K562 (cell line): ENCODE data around the gene OCA2. TPM values are rescaled to one million over a fixed set of nuclear protein-coding genes. Genes with fewer than 3 reads are reported as not detected.

Experiments
- ATAC-seq: fragments of 200-7000 bp; cut with Tn5 transposase; 3 replicates; pipeline ENCODE4 v1.9.1; 2020; ENCODE audit warnings: moderate library complexity
- BruUV-seq: library from RNA; stranded (reverse); fragments of 400-500 nt; replicated peaks from 2 replicates; lab custom pipeline; 2021; lab: Mats Ljungman, UMichigan
- CTCF ChIA-PET: fragments of 300-600 bp; formaldehyde crosslinking; extraction: SDS; loops from one replicate; lab custom pipeline; 2021; ENCODE audit warnings: low intra/inter-chr PET ratio; lab: Yijun Ruan, JAX
- POLR2A ChIA-PET: fragments of 300-600, 350-650 bp; sonication (Branson Sonifier 250); formaldehyde crosslinking; extraction: SDS; loops from one replicate; lab custom pipeline; 2021; ENCODE audit warnings: antibody characterized with exemption, inconsistent platforms; lab: Yijun Ruan, JAX
- DNase-seq, 4 experiments: peaks; one replicate each; pipeline versions ENCODE4 v3.0.0 to v3.0.0-alpha.2; 2011 to 2018; ENCODE audit warnings: low spot score in 3 of 4, mixed read lengths in 3 of 4; ENCODE audit errors: extremely low read depth in 1 of 4
- FAIRE-seq: peaks from 2 replicates; lab custom pipeline; 2011; peaks lifted over from hg19 to GRCh38; lab: Jason Lieb, UNC
- H2AFZ ChIP-seq: 2 replicates; pipeline ENCODE4 v1.6.0; 2011; ENCODE audit warnings: low read depth, low read length, control low read depth, inconsistent platforms
- H3K27ac ChIP-seq: fragments of 200-600 bp; 3 replicates; pipeline ENCODE4 v1.8.0; 2011; ENCODE audit warnings: low read depth, mild to moderate bottlenecking, control low read depth, inconsistent platforms, low read length, moderate library complexity, mixed read lengths; ENCODE audit errors: extremely low read depth
- H3K27me3 ChIP-seq, 2 experiments: fragments of 300-600 bp in 1 of 2; 2 replicates in 1 of 2; 3 replicates in 1 of 2; pipeline versions ENCODE4 v1.6.0 to v1.8.0; 2011; ENCODE audit warnings: inconsistent platforms in 2 of 2, low read length in 2 of 2, mild to moderate bottlenecking in 1 of 2, mixed read lengths in 1 of 2, moderate library complexity in 1 of 2; ENCODE audit not compliant: control insufficient read depth in 2 of 2, insufficient read depth in 2 of 2
- H3K36me3 ChIP-seq: fragments of 300-600 bp; 3 replicates; pipeline ENCODE4 v1.8.0; 2011; ENCODE audit warnings: mild to moderate bottlenecking, low read length, inconsistent platforms; ENCODE audit not compliant: control insufficient read depth, insufficient read depth
- H3K4me1 ChIP-seq, 2 experiments: fragments of 200-600 bp in 1 of 2; replicated peaks in 1 of 2; 2 replicates in 1 of 2; 3 replicates in 1 of 2; pipeline versions ENCODE4 v1.5.1 to v1.8.0; 2011; ENCODE audit warnings: inconsistent platforms in 2 of 2, low read length in 2 of 2, mild to moderate bottlenecking in 1 of 2, mixed read lengths in 1 of 2, moderate library complexity in 1 of 2; ENCODE audit not compliant: control insufficient read depth in 2 of 2, insufficient read depth in 2 of 2
- H3K4me2 ChIP-seq: 2 replicates; pipeline ENCODE4 v1.6.1; 2011; ENCODE audit warnings: low read length, control low read depth, inconsistent platforms, mixed read lengths; ENCODE audit not compliant: insufficient read depth
- H3K4me3 ChIP-seq: fragments of 200-600 bp; sonication (generic), shearing (Covaris generic); 2 replicates; pipeline ENCODE4 v1.5.1; 2016; ENCODE audit warnings: control low read depth, inconsistent platforms
- H3K79me2 ChIP-seq: fragments of 200-600 bp; 3 replicates; pipeline ENCODE4 v1.8.0; 2011; ENCODE audit warnings: low read length, inconsistent platforms; ENCODE audit not compliant: control insufficient read depth, insufficient read depth
- H3K9ac ChIP-seq, 2 experiments: 2 replicates each; pipeline versions ENCODE4 v1.6.0 to v1.6.1; 2011; ENCODE audit warnings: low read depth in 2 of 2, low read length in 2 of 2, control low read depth in 1 of 2, inconsistent platforms in 1 of 2, mild to moderate bottlenecking in 1 of 2, mixed read lengths in 1 of 2; ENCODE audit not compliant: insufficient read depth in 1 of 2
- H3K9me1 ChIP-seq: one replicate; pipeline ENCODE4 v1.6.0; 2011; ENCODE audit warnings: inconsistent platforms, mild to moderate bottlenecking, low read length, moderate library complexity; ENCODE audit not compliant: control insufficient read depth, insufficient read depth
- H3K9me3 ChIP-seq: replicated peaks from 2 replicates; pipeline ENCODE4 v1.5.1; 2011; ENCODE audit warnings: low read depth, low read length, inconsistent platforms; ENCODE audit not compliant: control insufficient read depth, insufficient read depth
- H4K20me1 ChIP-seq: replicated peaks from 2 replicates; pipeline ENCODE4 v1.6.1; 2011; ENCODE audit warnings: low read length, inconsistent platforms, mixed read lengths; ENCODE audit not compliant: control insufficient read depth, insufficient read depth
- IFI16 ChIP-seq: fragments of 250-450 bp; sonication (Bioruptor Pico); IDR thresholded peaks from 2 replicates; pipeline ENCODE4 v2.1.2; 2022; ENCODE audit warnings: mild to moderate bottlenecking, inconsistent platforms
- MAZ ChIP-seq, 2 experiments: fragments of 450-650 bp in 1 of 2; sonication (generic) in 1 of 2; formaldehyde crosslinking; IDR thresholded peaks in 1 of 2; conservative IDR thresholded peaks in 1 of 2; 2 replicates each; pipeline versions ENCODE4 v1.4.0 to v1.5.0; 2020; ENCODE audit warnings: mild to moderate bottlenecking in 1 of 2, missing genetic modification reagents in 1 of 2
- NONO ChIP-seq, 2 experiments: fragments of 200-400 bp in 1 of 2; fragments of 450-650 bp in 1 of 2; formaldehyde crosslinking in 1 of 2; IDR thresholded peaks; 2 replicates each; pipeline ENCODE4 v1.6.1; 2017; ENCODE audit warnings: low read depth in 2 of 2, mild to moderate bottlenecking in 2 of 2, moderate library complexity in 2 of 2, low read length in 1 of 2
- SP2 ChIP-seq: IDR thresholded peaks from 2 replicates; pipeline ENCODE4 v1.6.1; 2011; ENCODE audit warnings: mild to moderate bottlenecking, low read depth, low read length, moderate library complexity; ENCODE audit not compliant: poor library complexity, severe bottlenecking; ENCODE audit errors: extremely low read depth
- USF2 ChIP-seq: sonication (generic); formaldehyde crosslinking; IDR thresholded peaks from 2 replicates; pipeline ENCODE4 v1.5.0; 2020; ENCODE audit warnings: missing genetic modification reagents
- ZBTB8A ChIP-seq: fragments of 450-650 bp; IDR thresholded peaks from 2 replicates; pipeline ENCODE4 v1.6.1; 2018; ENCODE audit warnings: mild to moderate bottlenecking, moderate library complexity; ENCODE audit not compliant: partially characterized antibody
- ZNF212 ChIP-seq: fragments of 450-650 bp; formaldehyde crosslinking; IDR thresholded peaks from 2 replicates; pipeline ENCODE4 v1.4.0; 2020; ENCODE audit warnings: mild to moderate bottlenecking
- ZNF354B ChIP-seq: fragments of 250-450 bp; sonication (Bioruptor Pico); IDR thresholded peaks from 2 replicates; pipeline ENCODE4 v1.4.0; 2020
- ZNF583 ChIP-seq: fragments of 250-450 bp; sonication (Bioruptor Pico); IDR thresholded peaks from 2 replicates; pipeline ENCODE4 v1.4.0; 2020
- ZNF584 ChIP-seq: fragments of 200-800 bp; sonication (Bioruptor generic); IDR thresholded peaks from 2 replicates; pipeline ENCODE4 v1.6.1; 2016; ENCODE audit warnings: low read depth, mild to moderate bottlenecking, missing genetic modification characterization, missing compliant biosample characterization
- ZNF589 ChIP-seq: fragments of 200-800 bp; sonication (Bioruptor generic); IDR thresholded peaks from 2 replicates; pipeline ENCODE4 v1.6.1; 2016; ENCODE audit warnings: low read depth, missing genetic modification characterization, missing compliant biosample characterization
- WGBS: fragments of 100-300 bp; shearing (Covaris generic); methylation state at CpG from one replicate; pipeline ENCODE4 v1.1.6; 2016; ENCODE audit warnings: low coverage, mixed read lengths; ENCODE audit not compliant: insufficient coverage; ENCODE audit errors: missing lambda C conversion rate; 5-methylcytosine and 5-hydroxymethylcytosine counted together
- in situ Hi-C: fragments of 300-500 bp; cut with MboI; formaldehyde crosslinking; loops from 4 replicates; pipeline ENCODE4 v1.15.0; 2018; ENCODE audit warnings: inconsistent platforms, mixed read lengths
- intact Hi-C: fragments of 100-400 bp; cut with micrococcal nuclease; formaldehyde crosslinking; loops from 2 replicates; pipeline ENCODE4 v1.14.2; 2022
- polyA plus RNA-seq, 8 experiments: library from polyadenylated mRNA; depleted of rRNA in 4 of 8; stranded (reverse) in 5 of 8; unstranded in 3 of 8; fragments of >200 nt; fragmentation: Nextera tagmentation in 2 of 8; fragmentation: Illumina TruSeq in 1 of 8; extraction: Ambion mirVana in 2 of 8; extraction: Trizol in 1 of 8; gene quantifications; 2 replicates each; pipeline versions ENCODE4 v1.2.1 to v1.2.3, GENCODE V29; 2011 to 2014; ENCODE audit warnings: inconsistent platforms in 1 of 8, missing spikeins in 1 of 8
- total RNA-seq, 7 experiments: library from RNA; depleted of rRNA in 6 of 7; stranded (reverse); fragments of >200 nt in 6 of 7; fragmentation: Illumina TruSeq in 2 of 7; extraction: Trizol in 2 of 7; gene quantifications; 2 replicates each; pipeline versions ENCODE4 v1.2.1 to v1.2.3, GENCODE V29; 2011 to 2021; ENCODE audit warnings: low replicate concordance in 1 of 7

The OCA2 gene
- total and polyA plus RNA-seq, 9 of the 15 experiments (the other 6 are each of a cell fraction or from before 2014, with no cell fraction given) = 0.07 to 0.59 (median 0.17) TPM; not detected in 1

DNA sequence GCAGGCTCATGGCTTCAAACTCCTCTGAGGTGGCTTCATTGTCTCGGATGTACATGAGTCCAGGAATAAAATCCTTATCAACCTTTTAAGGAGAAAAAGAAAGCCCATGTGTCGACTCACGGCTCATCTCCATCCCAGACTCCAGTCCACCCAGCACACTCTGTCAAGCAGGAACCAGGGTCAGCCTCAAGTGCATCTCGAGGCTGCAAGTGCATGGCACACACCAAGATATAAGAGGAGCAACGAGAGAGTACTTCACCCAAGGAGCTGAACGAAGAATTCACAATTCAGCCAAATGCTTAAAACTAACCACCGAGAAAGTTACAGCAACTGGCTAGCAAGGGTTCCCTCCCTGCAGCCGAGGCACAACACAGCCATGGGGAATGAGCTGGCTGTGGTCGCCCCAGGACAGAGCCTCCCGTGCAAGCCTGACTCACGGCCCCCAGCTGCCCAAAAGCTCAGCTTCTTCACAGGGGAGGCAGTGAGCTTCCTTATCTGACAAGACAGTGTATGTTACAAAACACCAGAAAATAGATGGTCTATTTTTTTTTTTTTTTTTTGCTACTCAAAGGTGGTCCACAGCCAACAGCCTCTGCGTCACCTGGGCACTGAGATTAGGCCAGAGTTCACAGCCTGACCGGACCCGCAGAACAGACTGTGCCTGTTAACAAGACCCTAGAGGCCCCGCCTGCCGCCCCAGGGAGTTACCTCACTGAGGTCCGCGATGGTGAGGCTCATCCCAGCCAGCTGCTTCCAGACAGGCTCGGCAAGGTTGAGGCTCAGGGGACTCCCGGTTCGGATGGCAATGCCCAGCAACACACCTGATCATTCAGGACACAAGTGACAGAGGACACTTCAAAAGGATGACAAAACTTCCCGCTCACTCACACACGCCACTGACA lies 15.9 kb upstream of the OCA2 start (continued):
- TF ChIP-seq USF2 (CRISPR knock-in tag) = no peak
- no peak for TF ChIP-seq ZNF589 (CRISPR knock-in tag)

DNA sequence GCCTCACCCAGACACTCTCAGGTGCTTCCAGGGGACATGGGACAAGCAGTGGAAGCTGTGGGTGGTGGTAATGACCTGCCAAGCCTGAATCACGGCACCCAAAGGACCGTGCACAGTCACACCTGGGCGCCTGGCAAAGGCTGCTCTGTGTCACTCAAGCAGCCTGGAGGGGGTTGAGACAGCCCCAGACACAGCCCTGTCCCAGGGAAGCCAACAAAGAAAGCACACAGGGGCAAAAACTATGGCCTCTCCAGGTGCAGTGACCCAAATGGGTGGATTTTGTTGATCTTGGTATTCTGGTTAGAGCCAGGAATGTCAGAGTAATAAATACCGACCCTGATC lies 15.0 kb upstream of the OCA2 start:
- Histone ChIP-seq H3K4me2 (no peak overlapping the region), H3K79me2 (no peaks in the 10 kb centered on the region), H3K27ac (no peak overlapping the region), H3K4me3 (no peak overlapping the region), H4K20me1 (no peaks in the 10 kb centered on the region; the same call in 1 of the 2 replicates), H3K27me3 (no peaks in the 10 kb centered on the region), H3K9me1 (no peaks in the 10 kb centered on the region), H3K9me3 (no peaks in the 10 kb centered on the region), H3K4me1 (peaks cover 0 to 7% of the 10 kb centered on the region in 2 experiments; a peak in 1 of 5 replicates), H3K9ac (no peak overlapping the region; a peak in 1 of 4 replicates), H3K36me3 (peaks cover 77% of the 10 kb centered on the region; the same call in 2 of the 3 replicates), H2AFZ (no peak overlapping the region)
- CTCF ChIA-PET = no interaction called here
- in situ Hi-C loops (no loop called here), intact Hi-C loops (no loop called here)
- FAIRE-seq (no peak), DNase-seq (no peak), ATAC-seq (no peak)
- 94% methylated on average over 4 of the region's 4 CpGs for WGBS
- POLR2A ChIA-PET = interaction anchor here (1.6 kb wide), 1 partner anchor 11 kb away, joined by 4 read pairs; no protein-coding TSS in a partner anchor
- no TSS peak for BruUV-seq
- TF ChIP-seq IFI16 (CRISPR knock-in tag) (no peak), NONO (IDR thresholded peaks at IDR 0.05; ENCODE audit: low read depth in 2 of 2, low read length in 1 of 2) (no peak), ZNF354B (CRISPR knock-in tag) (no peak), SP2 (no peak), ZNF584 (CRISPR knock-in tag) (no peak), ZNF583 (no peak), MAZ (CRISPR knock-in tag; conservative IDR thresholded peaks at IDR 0.05 in 1 of 2, IDR thresholded peaks at IDR 0.05 in 1 of 2) (no peak), ZBTB8A (no peak), ZNF212 (CRISPR knock-in tag) (no peak)
